Epithelial cell of prostate (primary cell): Measurements from ENCODE around the gene OSTC.

Experiments
- DNase-seq: peaks from one replicate; pipeline ENCODE4 v3.0.0-alpha.2; 2011; ENCODE audit warnings: low read depth, low spot score
- H3K27ac ChIP-seq: fragments of 450-650 bp; 2 replicates; pipeline ENCODE4 v1.5.1; 2017; ENCODE audit warnings: mild to moderate bottlenecking

Gene OSTC

GRCh38 chr4:108644237-108644636 lies 6.2 kb upstream of the OSTC start:
- H3K27ac ChIP-seq, result no peak overlapping the region
- DNase-seq, result no peak

- no peak for DNase-seq
- no peak overlapping the region for H3K27ac ChIP-seq
Measured at GRCh38 chr4:108646706-108647105, 3.7 kb upstream of the OSTC start.

GRCh38 chr4:108649863-108650211 lies 562 bp upstream of the OSTC start:
- H3K27ac ChIP-seq, result peak overlapping the region; percentile 73
- no peak for DNase-seq

GRCh38 chr4:108651014-108651791 lies 804 bp downstream of the OSTC start:
- peak overlapping the region; percentile 73 for H3K27ac ChIP-seq
- no peak for DNase-seq

- H3K27ac ChIP-seq, result no peak overlapping the region
- DNase-seq, result no peak
Measured at GRCh38 chr4:108662629-108663028, 12.2 kb downstream of the OSTC start.

GRCh38 chr4:108674356-108674977 lies 24.1 kb downstream of the OSTC start:
- no peak for DNase-seq
- no peak overlapping the region for H3K27ac ChIP-seq

GRCh38 chr4:108681321-108681809 lies 31.0 kb downstream of the OSTC start:
- DNase-seq, result no peak
- no peak overlapping the region for H3K27ac ChIP-seq

GRCh38 chr4:108683479-108683878 lies 33.1 kb downstream of the OSTC start:
- no peak for DNase-seq
- no peak overlapping the region for H3K27ac ChIP-seq

GRCh38 chr4:108685036-108685686 lies 34.8 kb downstream of the OSTC start:
- DNase-seq, result no peak
- H3K27ac ChIP-seq, result no peak overlapping the region

GRCh38 chr4:108690738-108691137 lies 40.3 kb downstream of the OSTC start:
- no peak for DNase-seq
- no peak overlapping the region for H3K27ac ChIP-seq

- no peak for DNase-seq
- no peak overlapping the region for H3K27ac ChIP-seq
Measured at GRCh38 chr4:108693211-108693610, 42.8 kb downstream of the OSTC start.

- no peak for DNase-seq
- H3K27ac ChIP-seq, result no peak overlapping the region
Measured at GRCh38 chr4:108693819-108694218, 43.4 kb downstream of the OSTC start.

GRCh38 chr4:108694423-108694822 lies 44.0 kb downstream of the OSTC start:
- no peak for DNase-seq
- H3K27ac ChIP-seq, result no peak overlapping the region

GRCh38 chr4:108695062-108695461 lies 44.7 kb downstream of the OSTC start:
- H3K27ac ChIP-seq, result no peak overlapping the region
- no peak for DNase-seq

- no peak for DNase-seq
Measured at GRCh38 chr4:108696160-108696559, 45.8 kb downstream of the OSTC start.

GRCh38 chr4:108700081-108700757 lies 49.8 kb downstream of the OSTC start:
- no peak overlapping the region for H3K27ac ChIP-seq
- DNase-seq, result no peak

More at GRCh38 chr4:108696160-108696559, 45.8 kb downstream of the OSTC start:
- H3K27ac ChIP-seq, result no peak overlapping the region

GRCh38 chr4:108702960-108703359 lies 52.6 kb downstream of the OSTC start:
- no peak overlapping the region for H3K27ac ChIP-seq
- no peak for DNase-seq

GRCh38 chr4:108703370-108703769 lies 53.0 kb downstream of the OSTC start:
- H3K27ac ChIP-seq, result no peak overlapping the region
- DNase-seq, result no peak

- no peak for DNase-seq
- no peak overlapping the region for H3K27ac ChIP-seq
Measured at GRCh38 chr4:108703966-108704365, 53.6 kb downstream of the OSTC start.

- no peak overlapping the region for H3K27ac ChIP-seq
- no peak for DNase-seq
Measured at GRCh38 chr4:108706289-108706688, 55.9 kb downstream of the OSTC start.

- no peak overlapping the region for H3K27ac ChIP-seq
- no peak for DNase-seq
Measured at GRCh38 chr4:108709234-108709633, 58.8 kb downstream of the OSTC start.
